Osteocyte (in vitro differentiated cells): ENCODE measurements around the gene SLC45A1. TPM values are rescaled to one million over a fixed set of nuclear protein-coding genes. Genes with fewer than 3 reads are reported as not detected.

Experiments
- DNase-seq: peaks from one replicate; pipeline ENCODE4 v3.0.0; 2021; ENCODE audit warnings: mixed read lengths; ENCODE audit not compliant: unreplicated experiment; ENCODE audit errors: extremely low spot score
- H3K27ac Mint-ChIP-seq: one replicate; pipeline ENCODE4 v1.8.0; 2021; ENCODE audit warnings: mild to moderate bottlenecking, mixed read lengths; ENCODE audit not compliant: unreplicated experiment
- H3K27me3 Mint-ChIP-seq: one replicate; pipeline ENCODE4 v1.8.0; 2021; ENCODE audit warnings: mixed read lengths; ENCODE audit not compliant: unreplicated experiment
- H3K36me3 Mint-ChIP-seq: one replicate; pipeline ENCODE4 v1.8.0; 2021; ENCODE audit warnings: mixed read lengths; ENCODE audit not compliant: unreplicated experiment
- H3K4me1 Mint-ChIP-seq: one replicate; pipeline ENCODE4 v1.8.0; 2021; ENCODE audit warnings: mixed read lengths; ENCODE audit not compliant: unreplicated experiment
- H3K4me3 Mint-ChIP-seq: one replicate; pipeline ENCODE4 v1.8.0; 2021; ENCODE audit warnings: mild to moderate bottlenecking, moderate library complexity, mixed read lengths; ENCODE audit not compliant: unreplicated experiment
- H3K9me3 Mint-ChIP-seq: one replicate; pipeline ENCODE4 v1.8.0; 2021; ENCODE audit warnings: mixed read lengths; ENCODE audit not compliant: unreplicated experiment
- total RNA-seq: library from RNA; stranded (reverse); gene quantifications from 2 replicates; pipeline ENCODE4 v1.2.1, GENCODE V29; 2021
- TF ChIP-seq, protein P1 (sequence below): fragments of 200-600 bp; sonication (generic); IDR thresholded peaks from 2 replicates; pipeline ENCODE4 v1.5.0; 2021; ENCODE audit warnings: antibody characterized with exemption, mild to moderate bottlenecking, moderate library complexity

SLC45A1 gene
- total RNA-seq, 1 donor from 2014 or later, result 3.2 TPM

DNA sequence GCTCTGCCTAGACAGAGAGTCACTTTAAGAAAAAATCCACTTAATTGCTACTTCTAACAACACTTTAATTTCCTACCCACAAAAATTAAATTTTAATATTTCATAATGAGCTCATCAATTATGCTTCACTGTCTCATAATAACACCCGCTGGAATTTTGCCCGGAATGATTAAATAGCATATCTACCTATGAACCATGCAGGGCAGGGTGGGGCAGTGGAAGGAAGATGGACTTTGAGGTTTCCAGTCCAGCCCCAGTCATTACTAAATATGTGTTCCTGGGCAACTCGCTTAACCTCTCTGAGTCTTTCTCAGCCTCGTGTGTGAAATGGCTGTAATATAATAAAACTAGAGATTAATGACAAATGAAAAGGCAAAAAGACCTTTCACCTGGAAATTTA, 32.8 kb upstream of the SLC45A1 start:
- Mint-ChIP-seq H3K36me3 (no peaks in the 10 kb centered on the region), H3K4me1 (peaks cover 4% of the 10 kb centered on the region), H3K27me3 (peaks cover 8% of the 10 kb centered on the region), H3K9me3 (no peaks in the 10 kb centered on the region), H3K4me3 (no peak overlapping the region), H3K27ac (no peak overlapping the region)
- TF ChIP-seq, protein P1, sequence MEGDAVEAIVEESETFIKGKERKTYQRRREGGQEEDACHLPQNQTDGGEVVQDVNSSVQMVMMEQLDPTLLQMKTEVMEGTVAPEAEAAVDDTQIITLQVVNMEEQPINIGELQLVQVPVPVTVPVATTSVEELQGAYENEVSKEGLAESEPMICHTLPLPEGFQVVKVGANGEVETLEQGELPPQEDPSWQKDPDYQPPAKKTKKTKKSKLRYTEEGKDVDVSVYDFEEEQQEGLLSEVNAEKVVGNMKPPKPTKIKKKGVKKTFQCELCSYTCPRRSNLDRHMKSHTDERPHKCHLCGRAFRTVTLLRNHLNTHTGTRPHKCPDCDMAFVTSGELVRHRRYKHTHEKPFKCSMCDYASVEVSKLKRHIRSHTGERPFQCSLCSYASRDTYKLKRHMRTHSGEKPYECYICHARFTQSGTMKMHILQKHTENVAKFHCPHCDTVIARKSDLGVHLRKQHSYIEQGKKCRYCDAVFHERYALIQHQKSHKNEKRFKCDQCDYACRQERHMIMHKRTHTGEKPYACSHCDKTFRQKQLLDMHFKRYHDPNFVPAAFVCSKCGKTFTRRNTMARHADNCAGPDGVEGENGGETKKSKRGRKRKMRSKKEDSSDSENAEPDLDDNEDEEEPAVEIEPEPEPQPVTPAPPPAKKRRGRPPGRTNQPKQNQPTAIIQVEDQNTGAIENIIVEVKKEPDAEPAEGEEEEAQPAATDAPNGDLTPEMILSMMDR, result no peak
- DNase-seq, result no peak

DNA sequence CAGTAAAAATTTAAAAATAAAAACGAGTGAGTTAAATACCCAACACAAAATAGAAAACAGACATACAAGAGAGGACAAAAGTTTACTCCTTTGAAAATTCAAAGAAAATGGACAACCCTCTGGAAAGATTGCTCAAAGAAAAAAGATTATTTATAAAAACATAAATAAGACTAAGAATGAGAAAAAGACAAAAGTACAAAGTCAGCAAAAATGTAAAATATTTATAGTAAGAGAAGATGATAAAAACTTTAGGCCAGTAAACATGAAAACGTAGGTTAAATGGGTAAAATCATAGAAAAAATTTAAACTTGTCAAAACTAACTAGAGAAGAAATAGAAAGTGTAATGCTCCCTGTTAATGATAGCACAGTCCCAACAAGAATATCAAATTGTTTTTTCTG, 31.9 kb upstream of the SLC45A1 start:
- Mint-ChIP-seq H3K4me3 (no peak overlapping the region), H3K9me3 (no peaks in the 10 kb centered on the region), H3K4me1 (peaks cover 4% of the 10 kb centered on the region), H3K27me3 (peaks cover 8% of the 10 kb centered on the region), H3K36me3 (no peaks in the 10 kb centered on the region), H3K27ac (no peak overlapping the region)
- DNase-seq, result no peak
- TF ChIP-seq, protein P1, result no peak

DNA sequence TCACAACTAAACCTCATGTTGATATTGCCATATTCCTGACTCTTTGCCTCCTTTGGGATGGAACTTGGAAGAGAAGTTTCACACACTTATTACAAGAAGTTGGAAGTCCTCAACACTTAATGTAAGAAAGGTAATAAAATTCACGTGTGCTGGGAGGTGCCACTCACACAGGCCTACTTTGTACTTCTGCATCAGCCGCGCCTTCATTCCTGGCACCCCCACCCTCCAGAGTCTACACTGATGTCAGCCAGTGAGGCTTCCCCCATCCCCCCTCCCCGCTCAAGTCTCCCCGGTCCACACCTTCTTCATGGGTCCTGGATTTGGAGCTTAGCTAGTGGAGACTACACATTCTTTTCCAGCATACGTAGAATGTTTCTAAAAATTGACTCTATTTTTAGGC, 24.8 kb upstream of the SLC45A1 start:
- H3K36me3 Mint-ChIP-seq, result no peaks in the 10 kb centered on the region
- peak overlapping the region; percentile 23 for H3K27ac Mint-ChIP-seq
- no peak overlapping the region for H3K4me3 Mint-ChIP-seq
- H3K27me3 Mint-ChIP-seq, result no peaks in the 10 kb centered on the region
- H3K4me1 Mint-ChIP-seq, result no peaks in the 10 kb centered on the region
- H3K9me3 Mint-ChIP-seq, result no peaks in the 10 kb centered on the region
- DNase-seq, result no peak
- TF ChIP-seq, protein P1, result no peak

DNA sequence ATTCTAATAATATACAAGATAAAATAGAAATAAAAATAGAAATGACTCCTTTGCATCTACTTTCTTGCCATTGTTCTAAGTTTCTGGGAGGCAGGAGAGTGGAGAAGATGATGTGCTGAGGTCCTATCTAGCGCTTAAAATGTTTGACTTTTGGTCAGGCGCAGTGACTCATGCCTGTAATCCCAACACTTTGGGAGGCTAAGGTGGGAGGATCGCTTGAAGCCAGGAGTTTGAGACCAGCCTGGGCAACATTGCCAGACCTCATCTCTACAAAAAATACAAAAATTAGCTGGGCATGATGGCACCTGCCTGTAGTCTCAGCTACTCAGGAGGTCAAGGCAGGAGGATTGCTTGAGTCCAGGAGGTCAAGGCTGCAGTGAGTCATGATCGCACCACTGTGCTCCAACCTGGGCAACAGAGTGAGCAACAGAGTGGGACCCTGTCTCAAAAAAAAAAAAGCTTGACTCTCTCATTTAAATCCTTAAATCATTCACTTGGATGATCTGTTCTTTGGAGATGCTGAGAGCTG, 24.2 kb upstream of the SLC45A1 start:
- H3K27me3 Mint-ChIP-seq, result no peaks in the 10 kb centered on the region
- TF ChIP-seq, protein P1, result no peak
- H3K4me1 Mint-ChIP-seq, result no peaks in the 10 kb centered on the region
- no peaks in the 10 kb centered on the region for H3K36me3 Mint-ChIP-seq
- no peak overlapping the region for H3K4me3 Mint-ChIP-seq
- no peaks in the 10 kb centered on the region for H3K9me3 Mint-ChIP-seq
- H3K27ac Mint-ChIP-seq, result no peak overlapping the region
- no peak for DNase-seq

DNA sequence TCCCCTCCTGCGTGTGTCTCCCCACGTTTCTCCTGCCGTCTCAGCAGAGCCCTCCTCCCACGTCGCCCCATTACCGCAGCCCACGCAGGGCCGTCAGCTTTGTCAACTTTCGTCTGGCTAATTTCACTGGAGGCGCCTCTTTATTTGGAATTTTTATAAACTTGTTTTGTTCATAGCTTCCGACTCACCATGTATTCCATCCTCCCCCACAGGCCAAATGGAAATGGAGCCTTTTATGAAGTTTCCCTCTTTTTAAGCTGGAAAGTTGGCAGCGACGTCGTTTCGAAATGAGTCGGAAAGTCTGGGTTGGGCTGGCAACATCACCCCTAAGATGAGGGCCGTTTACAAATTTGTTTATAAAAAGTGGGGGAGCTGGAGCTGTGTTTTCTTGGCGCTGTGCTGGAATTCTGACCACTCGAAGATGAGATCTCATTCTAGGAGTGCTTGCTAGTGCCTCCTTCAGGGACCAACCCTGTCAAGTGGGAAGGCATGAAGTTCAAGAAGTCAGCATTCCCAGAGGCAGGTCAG, 23.7 kb upstream of the SLC45A1 start:
- DNase-seq, result no peak
- TF ChIP-seq, protein P1, result no peak
- no peaks in the 10 kb centered on the region for H3K36me3 Mint-ChIP-seq
- H3K27ac Mint-ChIP-seq, result no peak overlapping the region
- no peak overlapping the region for H3K4me3 Mint-ChIP-seq
- no peaks in the 10 kb centered on the region for H3K4me1 Mint-ChIP-seq
- H3K27me3 Mint-ChIP-seq, result no peaks in the 10 kb centered on the region
- no peaks in the 10 kb centered on the region for H3K9me3 Mint-ChIP-seq
